Adrenal gland (tissue), 12 donors: ENCODE data around the gene IGIP. TPM values are rescaled to one million over a fixed set of nuclear protein-coding genes. Genes with fewer than 3 reads are reported as not detected.

ENCODE experiments used
- DNase-seq, 7 donors: peaks; one replicate each; pipeline ENCODE4 v3.0.0-alpha.2; 2019 to 2020
- H3K27ac ChIP-seq, 5 donors: fragments of 200-600 bp; sonication (generic) in 4 of 5; 1 replicate in 3 of 5; 2 replicates in 2 of 5; pipeline versions ENCODE4 v1.5.1 to v1.8.0; 2016 to 2020; ENCODE audit warnings: mild to moderate bottlenecking in 1 of 5
- H3K27me3 ChIP-seq: fragments of 200-600 bp; 2 replicates; pipeline ENCODE4 v1.8.0; 2021
- H3K36me3 ChIP-seq, 2 donors: fragments of 200-600 bp; replicated peaks in 1 of 2; 1 replicate in 1 of 2; 2 replicates in 1 of 2; pipeline versions ENCODE4 v1.5.1 to v1.8.0; 2018 to 2022
- H3K4me1 ChIP-seq, 2 donors: fragments of 200-600 bp; replicated peaks in 1 of 2; 1 replicate in 1 of 2; 2 replicates in 1 of 2; pipeline versions ENCODE4 v1.5.1 to v1.8.0; 2018 to 2021
- H3K4me3 ChIP-seq, 4 donors: fragments of 200-600 bp; sonication (generic) in 3 of 4; one replicate each; pipeline ENCODE4 v1.5.1; 2016 to 2018
- H3K9me3 ChIP-seq, 3 donors: fragments of 200-600 bp; sonication (generic) in 1 of 3; replicated peaks in 1 of 3; 1 replicate in 2 of 3; 2 replicates in 1 of 3; pipeline versions ENCODE4 v1.5.1 to v1.8.0; 2016 to 2021
- CTCF ChIP-seq, 6 experiments: fragments of 450-650 bp in 4 of 6; fragments of 200-600 bp in 2 of 6; sonication (generic) in 1 of 6; IDR thresholded peaks; 1 replicate in 5 of 6; 2 replicates in 1 of 6; pipeline versions ENCODE4 v1.5.1 to v1.8.0; 2016 to 2021; ENCODE audit warnings: antibody characterized with exemption in 6 of 6, mild to moderate bottlenecking in 2 of 6, moderate library complexity in 1 of 6
- POLR2A ChIP-seq, 2 donors: fragments of 450-650 bp; IDR thresholded peaks; one replicate each; pipeline ENCODE4 v1.6.1; 2017; ENCODE audit warnings: antibody characterized with exemption in 2 of 2, mild to moderate bottlenecking in 2 of 2, moderate library complexity in 1 of 2
- WGBS, 4 donors: extraction: QIAGEN DNeasy Blood & Tissue Kit in 2 of 4; methylation state at CpG; one replicate each; pipeline versions ENCODE4 v1.1.5 to v1.1.7; 2013 to 2017; 5-methylcytosine and 5-hydroxymethylcytosine counted together
- intact Hi-C, 2 donors: fragments of 100-400 bp; cut with DNase I; formaldehyde crosslinking; loops; one replicate each; pipeline versions ENCODE4 v1.14.1 to v1.15.0; 2022 to 2023
- polyA plus RNA-seq, 3 donors: library from polyadenylated mRNA; stranded (reverse); fragments of 200-250 nt in 2 of 3; fragments of 350-450 nt in 1 of 3; fragmentation: Illumina TruSeq in 1 of 3; extraction: RNeasy Lipid Tissue Mini Kit (QIAGEN cat#74804) in 1 of 3; gene quantifications; one replicate each; pipeline ENCODE4 v1.2.3, GENCODE V29; 2013 to 2014
- total RNA-seq, 9 donors: library from RNA; depleted of rRNA in 4 of 9; stranded (reverse); fragments of >200 nt in 4 of 9; fragments of 120-200 nt in 1 of 9; fragmentation: NEBNext Ultra II Directional in 1 of 9; extraction: Animal tissue kit (Norgen Biotek cat#: 25700) in 1 of 9; gene quantifications; one replicate each; pipeline versions ENCODE4 v1.1.0 to v1.2.4, GENCODE V29; 2013 to 2023
- donor health status: healthy with polysubstance abuse.
- donor health status: Bipolar disorder and iron deficiency.
- donor health status: DM: yes; HTN: yes; CAD: no.
- donor health status: DM: no; HTN: no; CAD: no.
- donor health status: DM: no; HTN: no; CAD: no.
- donor health status: DM: yes; HTN: yes; CAD: no.

The IGIP gene
- total and polyA plus RNA-seq, 12 donors, result 5.6 to 25.9 (median 12.0) TPM

- no peaks in the 10 kb centered on the region for H3K36me3 ChIP-seq
- peaks cover 11 to 21% of the 10 kb centered on the region in 2 donors for H3K4me1 ChIP-seq
- no peak overlapping the region for H3K4me3 ChIP-seq
- H3K27me3 ChIP-seq, result no peaks in the 10 kb centered on the region
- H3K27ac ChIP-seq, result no peak overlapping the region
- TF ChIP-seq POLR2A (IDR thresholded peaks at IDR 0.05), result no peak
- no peak for TF ChIP-seq CTCF (IDR thresholded peaks at IDR 0.05)
- intact Hi-C loops, result no loop called here
- no peaks in the 10 kb centered on the region for H3K9me3 ChIP-seq
- DNase-seq, result peak in 3 of 7 donors; percentile 14 to 20 (median 18)
These were observed 15.5 kb downstream of the IGIP start for GRCh38 chr5:140141241-140141640.

- Histone ChIP-seq H3K4me3 (no peak overlapping the region), H3K4me1 (peaks cover 16 to 26% of the 10 kb centered on the region in 2 donors), H3K27ac (no peak overlapping the region), H3K9me3 (no peaks in the 10 kb centered on the region), H3K36me3 (no peaks in the 10 kb centered on the region), H3K27me3 (no peaks in the 10 kb centered on the region)
- intact Hi-C loops, result no loop called here
- DNase-seq, result peak in 1 of 7 donors; percentile 9
- 89 to 100% (median 93%) methylated on average over 2 to 5 of the region's 5 CpGs for WGBS, 4 donors
- TF ChIP-seq POLR2A (IDR thresholded peaks at IDR 0.05), result no peak
- no peak for TF ChIP-seq CTCF (IDR thresholded peaks at IDR 0.05)
These were observed 16.5 kb downstream of the IGIP start for GRCh38 chr5:140142246-140142645.

- DNase-seq, result peak in 1 of 7 donors; percentile 13
- H3K4me1 ChIP-seq, result peaks cover 16 to 26% of the 10 kb centered on the region in 2 donors
- no peak overlapping the region for H3K4me3 ChIP-seq
- H3K27ac ChIP-seq, result no peak overlapping the region
- H3K9me3 ChIP-seq, result no peaks in the 10 kb centered on the region
- no peaks in the 10 kb centered on the region for H3K36me3 ChIP-seq
- WGBS, 4 donors, result 83 to 91% (median 90%) methylated on average over 7 of the region's 7 CpGs
- TF ChIP-seq CTCF (IDR thresholded peaks at IDR 0.05) (no peak), POLR2A (IDR thresholded peaks at IDR 0.05) (no peak)
- no peaks in the 10 kb centered on the region for H3K27me3 ChIP-seq
- intact Hi-C loops, result no loop called here
These were observed 17.1 kb downstream of the IGIP start for GRCh38 chr5:140142856-140143255.

- DNase-seq, result peak in 1 of 7 donors; percentile 14
- H3K4me3 ChIP-seq, result no peak overlapping the region
- TF ChIP-seq POLR2A (IDR thresholded peaks at IDR 0.05) (no peak), CTCF (IDR thresholded peaks at IDR 0.05) (no peak)
- intact Hi-C loops, result no loop called here
- 94 to 100% (median 98%) methylated on average over 3 of the region's 3 CpGs for WGBS, 4 donors
- peaks cover 16 to 26% of the 10 kb centered on the region in 2 donors for H3K4me1 ChIP-seq
- H3K9me3 ChIP-seq, result no peaks in the 10 kb centered on the region
- H3K27ac ChIP-seq, result no peak overlapping the region
- H3K27me3 ChIP-seq, result no peaks in the 10 kb centered on the region
- no peaks in the 10 kb centered on the region for H3K36me3 ChIP-seq
These were observed 18.0 kb downstream of the IGIP start for GRCh38 chr5:140143521-140144258.
